ENCODE results near the gene SMC3.

DNA sequence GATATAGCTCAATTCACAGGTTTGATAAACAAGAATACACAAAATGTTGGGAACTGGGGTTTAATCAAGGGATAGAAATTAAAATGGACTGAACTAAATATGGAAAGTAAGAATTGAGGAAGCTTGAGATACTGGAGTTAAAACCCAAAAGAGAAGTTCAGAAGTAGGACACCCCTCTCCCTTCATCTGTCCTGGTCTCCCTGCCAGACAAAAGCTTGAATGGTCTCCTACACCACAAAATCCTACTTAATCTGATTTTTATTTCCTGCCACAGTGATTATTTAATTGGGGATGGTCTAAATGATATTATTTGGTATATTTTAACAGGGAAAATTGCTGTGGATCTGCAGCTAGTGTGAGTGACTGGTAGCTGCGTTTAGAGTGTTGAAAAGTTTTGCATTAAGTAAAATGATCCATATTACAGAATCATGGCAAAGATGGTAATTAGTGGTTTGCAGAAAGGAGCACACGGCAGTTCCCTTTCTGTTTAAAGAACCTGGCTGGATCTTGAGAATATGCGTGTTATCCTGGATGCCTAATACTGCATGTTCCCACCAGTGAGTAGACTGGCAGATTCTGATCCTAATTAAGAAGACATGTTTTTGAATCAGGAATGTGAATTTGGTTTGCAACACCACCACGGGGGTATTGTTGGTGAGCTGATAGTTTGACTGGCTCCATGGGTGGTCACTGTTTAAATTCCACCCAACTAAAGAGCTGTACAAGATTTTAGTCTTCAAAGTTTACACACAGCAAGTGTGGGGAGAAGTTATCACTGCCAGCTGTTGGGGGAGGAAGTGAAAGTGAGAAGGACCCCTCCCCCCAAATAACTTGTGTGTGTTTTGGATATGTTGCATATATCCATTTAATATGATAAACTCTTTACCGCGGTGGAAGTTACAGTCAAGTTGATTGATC, 82.1 kb downstream of the SMC3 start:
- TF ChIP-seq CTCF (IDR thresholded peaks at IDR 0.05) (no peak), POLR2A (IDR thresholded peaks at IDR 0.05; ENCODE audit: low read depth) (no peak), EP300 (IDR thresholded peaks at IDR 0.05) (no peak), POLR2AphosphoS5 (IDR thresholded peaks at IDR 0.05) (no peak)
